PC-9 (cell line): ENCODE data around the gene INS.

Experiments used
- EZH2 ChIP-seq: fragments of 200-600 bp; sonication (generic); IDR thresholded peaks from 2 replicates; pipeline ENCODE4 v1.8.0; 2017; ENCODE audit warnings: antibody characterized with exemption, low read depth
- TF ChIP-seq, protein P1 (sequence below): fragments of 200-600 bp; sonication (generic); conservative IDR thresholded peaks from 2 replicates; pipeline ENCODE4 v1.6.1; 2017; ENCODE audit warnings: mixed run types, antibody characterized with exemption, mild to moderate bottlenecking, moderate library complexity

DNA sequence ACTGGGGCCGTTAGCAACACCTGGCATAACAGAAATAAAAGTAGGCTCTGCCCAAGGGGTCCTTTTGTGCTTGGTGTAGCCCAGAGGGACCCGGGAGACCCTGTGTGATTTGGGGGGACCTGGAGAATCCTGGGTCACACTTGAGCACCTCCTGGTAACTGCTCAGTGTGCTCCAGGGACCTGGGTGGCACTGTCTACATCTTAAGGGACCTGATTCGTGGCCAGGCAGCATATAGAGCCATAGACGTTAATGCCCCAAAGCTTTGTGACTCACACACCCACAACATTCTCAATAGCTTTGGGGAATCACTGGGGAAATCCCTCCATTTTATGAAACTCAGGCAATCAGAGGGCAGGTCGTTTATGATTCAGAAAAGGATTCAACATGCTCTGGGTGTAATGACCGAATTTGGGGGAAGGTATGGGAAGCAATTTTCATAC, 18.2 kb downstream of the INS start:
- TF ChIP-seq, protein P1, sequence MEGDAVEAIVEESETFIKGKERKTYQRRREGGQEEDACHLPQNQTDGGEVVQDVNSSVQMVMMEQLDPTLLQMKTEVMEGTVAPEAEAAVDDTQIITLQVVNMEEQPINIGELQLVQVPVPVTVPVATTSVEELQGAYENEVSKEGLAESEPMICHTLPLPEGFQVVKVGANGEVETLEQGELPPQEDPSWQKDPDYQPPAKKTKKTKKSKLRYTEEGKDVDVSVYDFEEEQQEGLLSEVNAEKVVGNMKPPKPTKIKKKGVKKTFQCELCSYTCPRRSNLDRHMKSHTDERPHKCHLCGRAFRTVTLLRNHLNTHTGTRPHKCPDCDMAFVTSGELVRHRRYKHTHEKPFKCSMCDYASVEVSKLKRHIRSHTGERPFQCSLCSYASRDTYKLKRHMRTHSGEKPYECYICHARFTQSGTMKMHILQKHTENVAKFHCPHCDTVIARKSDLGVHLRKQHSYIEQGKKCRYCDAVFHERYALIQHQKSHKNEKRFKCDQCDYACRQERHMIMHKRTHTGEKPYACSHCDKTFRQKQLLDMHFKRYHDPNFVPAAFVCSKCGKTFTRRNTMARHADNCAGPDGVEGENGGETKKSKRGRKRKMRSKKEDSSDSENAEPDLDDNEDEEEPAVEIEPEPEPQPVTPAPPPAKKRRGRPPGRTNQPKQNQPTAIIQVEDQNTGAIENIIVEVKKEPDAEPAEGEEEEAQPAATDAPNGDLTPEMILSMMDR: no peak
- TF ChIP-seq EZH2: no peak
